Cerebellar cortex (tissue), 1 donor: ENCODE measurements around the gene UNC5C.
A peak's percentile ranks its signal among the peaks of the same experiment; 100 is the strongest.

ENCODE experiments used
- DNase-seq: peaks from one replicate; pipeline ENCODE4 v3.0.0-alpha.2; 2015; ENCODE audit warnings: low spot score

The UNC5C gene

DNA sequence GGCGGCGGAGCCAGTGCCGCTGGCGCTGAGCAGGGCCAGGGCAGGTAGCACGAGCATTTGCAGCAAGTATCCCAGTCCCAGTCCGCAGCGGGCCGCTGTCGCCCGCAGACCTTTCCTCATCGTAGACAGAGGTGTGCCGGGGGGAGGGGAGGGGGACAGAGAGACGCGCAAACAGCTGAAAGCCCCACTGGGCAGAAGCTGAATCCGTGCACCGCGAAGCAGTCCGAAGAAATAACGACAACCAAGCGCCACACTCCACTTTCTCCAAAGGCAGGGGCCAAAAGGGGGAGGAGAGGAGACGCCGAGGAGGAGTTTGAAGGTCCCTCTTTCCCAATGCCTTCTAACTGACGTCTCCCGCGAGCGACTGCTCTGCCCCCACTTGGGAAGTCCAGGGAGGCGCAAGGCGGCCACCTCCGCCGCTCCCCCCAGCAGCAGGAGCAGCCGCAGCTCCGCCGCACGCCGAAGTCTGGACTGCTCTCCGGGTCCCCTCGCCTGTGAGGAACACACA lies at the start of gene UNC5C:
TSS of gene UNC5C (minus strand) at position 236 of the 508 bp plus-strand sequence.
- DNase-seq, result peak; percentile 63

GRCh38 chr4:95596676-95597075 lies 47.9 kb upstream of the UNC5C start:
- no peak for DNase-seq

DNA sequence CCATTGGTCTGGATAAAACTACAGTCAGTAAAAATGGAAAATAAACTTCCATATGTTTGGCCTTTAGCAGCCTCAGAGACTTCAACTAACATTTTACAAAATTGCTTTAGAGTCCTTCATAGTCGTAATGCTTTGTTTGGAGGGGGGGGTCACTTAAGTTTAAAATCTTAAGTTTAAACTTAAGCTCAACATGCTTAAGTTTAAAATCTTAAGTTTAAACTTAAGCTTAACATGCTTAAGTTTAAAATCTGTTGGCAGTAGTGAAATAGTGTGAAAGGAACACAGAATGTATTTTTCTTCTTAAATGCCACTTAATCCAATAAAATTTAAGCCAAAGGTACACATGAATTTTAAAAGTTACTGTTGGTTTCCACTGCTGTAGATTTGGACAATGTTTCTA lies 45.9 kb upstream of the UNC5C start:
- DNase-seq, result no peak

DNA sequence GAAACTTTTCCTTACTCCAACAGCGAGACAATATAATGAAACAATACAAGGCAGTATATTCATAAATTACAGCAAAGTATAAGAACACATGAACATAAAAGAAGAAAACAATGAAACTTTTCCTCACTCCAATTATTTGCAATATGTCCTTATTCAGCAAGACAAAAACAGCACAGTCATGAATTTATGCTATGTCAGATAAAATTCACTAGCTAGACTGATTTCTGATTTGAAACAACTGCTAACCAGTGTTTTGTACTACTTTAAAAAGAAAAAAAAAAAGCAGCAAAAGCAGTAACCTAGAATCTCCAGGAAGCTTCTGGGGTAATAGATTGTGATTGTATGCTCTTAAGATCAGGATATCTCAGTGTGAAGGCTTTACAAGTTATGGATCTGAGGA lies 45.2 kb upstream of the UNC5C start:
- DNase-seq, result no peak

DNA sequence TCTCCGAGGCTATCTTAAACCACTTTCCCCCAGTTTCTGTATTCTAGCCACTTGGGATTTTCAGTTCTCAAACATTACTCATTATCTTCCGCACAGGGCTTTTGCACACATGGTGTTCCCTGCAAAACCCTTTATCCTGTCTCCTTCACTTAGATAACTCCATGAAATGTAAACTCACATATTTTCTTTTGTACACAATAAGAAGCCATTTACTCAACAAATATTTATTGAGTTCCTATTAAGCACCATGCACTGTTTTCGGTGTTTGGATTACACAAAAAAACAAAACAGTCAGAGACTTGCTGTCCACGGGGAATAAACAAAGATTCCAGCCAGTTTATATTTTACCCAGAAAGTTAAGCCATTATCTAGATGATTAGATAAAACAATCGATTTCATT lies 42.5 kb upstream of the UNC5C start:
- DNase-seq, result no peak

- no peak for DNase-seq
Measured at GRCh38 chr4:95590615-95591014, 41.8 kb upstream of the UNC5C start.

DNA sequence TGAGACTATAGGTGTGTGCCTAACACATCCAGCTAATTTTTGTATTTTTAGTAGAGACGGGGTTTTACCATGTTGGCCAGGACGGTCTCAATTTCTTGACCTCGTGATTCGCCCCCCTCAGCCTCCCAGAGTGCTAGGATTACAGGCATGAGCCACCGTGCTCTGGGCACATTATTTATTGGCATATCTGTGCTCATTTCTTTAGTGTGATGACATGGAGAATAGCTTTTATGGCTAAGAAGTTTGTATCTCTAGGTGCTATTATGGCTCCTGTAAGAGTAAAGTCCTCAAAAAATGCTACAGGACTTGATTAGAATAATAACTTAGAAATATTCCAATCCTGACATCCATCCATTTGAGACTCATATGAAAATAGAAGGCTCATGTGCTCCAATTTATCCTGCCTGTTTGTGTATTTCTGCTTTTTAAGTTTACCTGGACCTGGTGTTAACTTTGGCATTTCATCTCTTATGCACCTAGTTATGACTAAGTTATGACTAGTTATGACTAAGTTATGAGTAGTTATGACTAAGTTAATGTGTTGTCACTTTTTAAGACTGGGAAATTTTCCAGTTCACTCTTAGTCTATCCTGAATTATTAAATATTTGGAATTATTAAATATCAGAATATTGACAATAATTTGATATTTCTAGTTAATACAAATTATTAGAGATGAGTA lies 36.4 kb upstream of the UNC5C start:
- no peak for DNase-seq

DNA sequence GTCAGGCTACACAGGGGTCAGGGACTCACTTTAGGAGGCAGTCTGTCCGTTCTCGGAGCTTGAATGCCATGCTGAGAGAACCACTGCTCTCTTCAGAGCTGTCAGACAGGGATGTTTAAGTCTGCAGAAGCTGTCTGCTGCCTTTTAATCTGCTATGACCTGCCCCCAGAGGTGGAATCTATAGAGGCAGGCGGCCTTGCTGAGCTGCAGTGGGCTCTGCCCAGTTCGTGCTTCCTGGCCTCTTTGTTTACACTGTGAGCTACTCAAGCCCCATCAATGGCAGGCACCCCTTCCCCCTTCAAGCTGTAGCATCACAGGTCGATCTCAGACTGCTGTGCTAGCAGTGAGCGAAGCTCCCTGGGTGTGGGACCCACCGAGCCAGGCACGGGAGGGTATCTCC lies 31.5 kb upstream of the UNC5C start:
- DNase-seq, result no peak

GRCh38 chr4:95572304-95572991 lies 23.7 kb upstream of the UNC5C start:
- DNase-seq, result no peak

- DNase-seq, result no peak
Measured at GRCh38 chr4:95571577-95571976, 22.8 kb upstream of the UNC5C start.

DNA sequence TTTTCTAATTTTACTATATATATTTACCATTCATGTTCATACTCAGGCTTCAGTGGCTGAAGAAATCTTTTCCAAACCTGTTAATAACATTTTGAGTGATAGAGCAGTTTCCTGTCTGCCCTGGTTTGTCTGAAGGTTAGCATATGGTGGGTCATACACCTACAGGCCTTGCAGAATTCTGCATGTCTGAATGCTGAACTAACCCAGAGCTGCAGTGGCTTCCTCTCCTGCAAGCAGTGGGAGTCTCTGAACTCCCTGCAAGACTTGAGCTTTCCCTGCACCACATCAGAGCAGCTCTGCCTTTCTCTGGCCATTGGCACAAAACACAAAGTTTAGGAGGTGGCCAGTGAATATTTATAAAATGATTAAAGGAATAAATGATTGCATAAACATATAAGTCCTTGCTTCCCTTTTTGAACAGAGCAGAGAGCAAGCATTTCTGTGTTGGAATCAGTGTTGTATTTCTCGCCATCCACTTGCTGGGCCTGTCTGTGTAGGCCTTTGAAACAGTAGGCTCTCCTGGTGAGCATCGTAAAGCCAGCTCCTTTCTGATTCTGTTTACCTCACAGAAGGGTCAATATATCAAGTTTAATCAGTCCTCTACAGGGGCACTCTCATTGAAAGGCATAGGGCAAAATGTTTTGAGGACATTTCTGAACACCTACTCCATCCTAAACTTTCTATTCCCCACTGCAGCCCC lies 15.0 kb upstream of the UNC5C start:
- DNase-seq, result no peak

GRCh38 chr4:95560774-95561173 lies 12.0 kb upstream of the UNC5C start:
- DNase-seq, result no peak

DNA sequence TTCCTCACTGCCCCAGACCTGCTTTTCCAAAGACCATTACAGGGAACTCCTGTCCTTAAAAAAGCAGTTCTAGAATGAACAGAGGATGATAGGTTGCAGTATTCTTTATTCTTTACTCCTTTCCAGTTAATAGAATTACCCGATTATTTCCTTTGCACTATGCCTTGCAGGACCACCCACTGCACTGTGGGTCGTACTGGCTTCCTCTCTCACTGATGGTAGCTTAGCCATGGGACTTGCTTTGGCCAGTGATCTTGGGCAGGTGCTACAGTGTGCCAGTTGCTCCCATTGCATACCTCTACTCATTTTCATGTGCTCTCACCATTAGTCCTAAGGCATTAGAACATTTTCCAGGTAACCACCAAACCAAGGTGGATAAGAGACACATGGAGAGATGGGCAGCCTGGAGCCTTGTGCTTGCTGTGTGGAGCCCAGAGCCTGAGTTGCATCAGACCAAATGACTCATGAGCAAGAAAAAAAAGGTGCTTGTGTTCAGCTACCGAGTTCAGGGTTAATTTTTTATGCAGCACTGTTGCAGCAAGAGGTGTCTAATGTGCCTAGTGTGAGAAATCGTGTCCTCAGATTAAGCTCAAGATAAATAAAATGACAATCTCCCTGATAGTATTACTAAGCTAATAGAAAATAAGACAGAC lies 7.6 kb upstream of the UNC5C start:
- no peak for DNase-seq

- no peak for DNase-seq
Measured at GRCh38 chr4:95552942-95553550, 4.3 kb upstream of the UNC5C start.

GRCh38 chr4:95551653-95552052 lies 2.9 kb upstream of the UNC5C start:
- DNase-seq, result no peak

DNA sequence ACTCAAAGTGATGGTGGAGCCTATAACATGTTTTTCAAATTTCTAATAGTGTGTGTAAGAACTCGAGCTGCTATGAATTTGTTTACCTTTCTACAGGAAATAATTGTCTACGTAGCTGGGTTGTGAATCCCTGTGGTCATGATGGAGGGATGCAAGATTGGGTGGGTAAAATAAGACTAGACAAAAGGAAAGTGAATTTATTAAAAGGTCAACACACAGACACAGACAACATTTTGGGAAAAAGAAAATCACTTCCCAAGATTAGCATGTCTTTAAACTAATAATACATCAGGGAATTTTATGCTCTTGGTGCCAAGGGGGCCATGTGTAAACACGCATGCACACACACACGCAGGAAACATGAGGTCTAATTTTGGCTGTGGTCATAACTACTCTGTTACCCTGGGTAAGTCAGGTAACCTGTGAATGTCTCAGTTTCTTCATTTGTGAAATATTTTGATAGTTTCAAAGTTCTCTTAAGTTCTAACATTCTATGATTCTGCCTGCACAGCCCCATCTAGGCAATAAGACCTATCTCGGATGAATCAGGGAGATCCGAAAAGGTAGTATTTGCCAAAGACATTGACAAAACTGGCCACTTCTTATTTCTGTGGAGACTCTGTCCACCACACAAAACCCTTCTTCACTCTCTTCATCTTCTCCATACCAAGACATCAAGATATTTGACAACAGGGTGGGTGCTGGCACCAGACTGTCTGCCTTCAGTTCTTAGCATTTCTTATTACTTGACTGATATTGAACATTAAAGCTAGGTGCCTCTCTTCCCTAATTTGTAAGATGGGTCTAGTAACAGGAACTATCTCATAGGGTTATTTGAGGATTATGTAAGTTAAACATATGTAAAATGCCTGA lies 1.6 kb upstream of the UNC5C start:
- no peak for DNase-seq

- DNase-seq, result no peak
Measured at GRCh38 chr4:95549246-95550114, 707 bp upstream of the UNC5C start.

GRCh38 chr4:95547715-95548471 lies 880 bp downstream of the UNC5C start:
- DNase-seq, result peak; percentile 47
